Endothelial cell of umbilical vein (primary cell): ENCODE measurements around the gene MRPL17.

Source experiments
- CTCF ChIP-seq, 2 donors: IDR thresholded peaks; 1 replicate in 1 of 2; 2 replicates in 1 of 2; pipeline ENCODE4 v1.5.1; 2011; ENCODE audit warnings: low read length in 2 of 2, mild to moderate bottlenecking in 2 of 2, moderate library complexity in 2 of 2, control low read depth in 1 of 2, inconsistent platforms in 1 of 2, low read depth in 1 of 2; ENCODE audit not compliant: insufficient read depth in 1 of 2; ENCODE audit errors: extremely low read depth in 1 of 2
- EZH2 ChIP-seq: IDR thresholded peaks from 2 replicates; pipeline ENCODE4 v1.6.1; 2012; ENCODE audit warnings: borderline replicate concordance, low read depth, mild to moderate bottlenecking, moderate library complexity, low read length, inconsistent platforms; ENCODE audit not compliant: severe bottlenecking
- MAX ChIP-seq: IDR thresholded peaks from 2 replicates; pipeline ENCODE4 v1.6.1; 2011; ENCODE audit not compliant: insufficient read depth, insufficient read length
- MYC ChIP-seq: IDR thresholded peaks from one replicate; pipeline ENCODE4 v1.6.1; 2011; ENCODE audit warnings: mild to moderate bottlenecking, low read depth, low read length
- POLR2A ChIP-seq: IDR thresholded peaks from 2 replicates; pipeline ENCODE4 v1.6.1; 2012; ENCODE audit warnings: low read depth, mild to moderate bottlenecking, control low read depth, low read length
- POLR2AphosphoS5 ChIP-seq: IDR thresholded peaks from 2 replicates; pipeline ENCODE4 v1.6.1; 2012; ENCODE audit warnings: low read depth, mild to moderate bottlenecking, control low read depth, low read length, moderate library complexity; ENCODE audit not compliant: insufficient read depth

GRCh38 chr11:6674862-6675261 is 8.3 kb downstream of the MRPL17 start:
- no peak for TF ChIP-seq POLR2AphosphoS5
- no peak for TF ChIP-seq CTCF (IDR thresholded peaks at IDR 0.05; ENCODE audit: extremely low read depth in 1 of 2, insufficient read depth in 1 of 2, low read depth in 1 of 2, low read length in 2 of 2)
- no peak for TF ChIP-seq MYC
- no peak for TF ChIP-seq MAX
- TF ChIP-seq POLR2A: no peak
- no peak for TF ChIP-seq EZH2
